IMR-90 (cell line): ENCODE data around the gene C1QC.
A peak's percentile ranks its signal among the peaks of the same experiment; 100 is the strongest.

Source experiments
- POLR2A ChIP-seq: IDR thresholded peaks from 2 replicates; pipeline ENCODE4 v1.6.1; 2012; ENCODE audit warnings: mild to moderate bottlenecking, low read depth, low read length
- TF ChIP-seq, protein P1 (sequence below): conservative IDR thresholded peaks from 2 replicates; pipeline ENCODE4 v1.5.1; 2012; ENCODE audit warnings: mild to moderate bottlenecking, low read depth, low read length, improper control_type of control experiment
- TF ChIP-seq, protein P2 (sequence below): fragments of 150-350 bp; IDR thresholded peaks from 2 replicates; pipeline ENCODE4 v1.6.1; 2016; ENCODE audit warnings: low read depth, mild to moderate bottlenecking, low read length, moderate library complexity, borderline replicate concordance

DNA sequence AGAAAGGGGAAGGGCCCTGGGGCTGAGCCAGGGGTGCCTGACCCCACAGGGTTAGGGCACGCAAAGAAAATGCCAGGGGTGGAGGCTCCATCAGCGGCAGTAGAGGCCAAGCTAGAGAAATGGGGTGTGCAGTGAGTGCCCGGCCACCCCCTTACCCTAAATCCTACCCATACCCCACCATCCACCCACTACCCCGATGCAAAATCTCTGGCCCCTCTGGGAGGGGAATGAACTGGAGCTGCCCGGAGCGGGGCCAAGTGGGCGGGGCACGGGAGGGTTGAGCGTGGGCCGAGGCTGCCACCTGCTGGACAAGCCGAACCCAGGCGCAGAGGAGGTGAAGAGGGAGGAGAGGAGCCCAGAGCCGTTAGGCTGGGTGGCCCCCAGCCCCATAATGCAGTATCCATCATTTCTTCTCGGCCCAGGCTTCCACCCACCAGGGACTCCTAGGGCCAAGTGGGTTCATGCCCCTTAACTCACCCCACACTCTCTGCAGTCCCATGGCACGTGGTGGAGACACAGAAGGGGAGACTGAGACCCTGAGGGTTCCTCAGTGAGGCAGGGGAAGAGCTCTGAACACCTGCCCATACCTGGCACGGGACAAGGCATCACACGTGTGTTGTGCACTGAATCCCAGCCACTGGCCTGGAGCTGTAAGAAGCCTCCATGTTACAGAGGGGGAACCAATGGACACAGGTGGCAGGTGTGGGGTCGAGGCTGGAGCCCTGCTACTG is 1.4 kb upstream of the C1QC start:
- TF ChIP-seq, protein P1, sequence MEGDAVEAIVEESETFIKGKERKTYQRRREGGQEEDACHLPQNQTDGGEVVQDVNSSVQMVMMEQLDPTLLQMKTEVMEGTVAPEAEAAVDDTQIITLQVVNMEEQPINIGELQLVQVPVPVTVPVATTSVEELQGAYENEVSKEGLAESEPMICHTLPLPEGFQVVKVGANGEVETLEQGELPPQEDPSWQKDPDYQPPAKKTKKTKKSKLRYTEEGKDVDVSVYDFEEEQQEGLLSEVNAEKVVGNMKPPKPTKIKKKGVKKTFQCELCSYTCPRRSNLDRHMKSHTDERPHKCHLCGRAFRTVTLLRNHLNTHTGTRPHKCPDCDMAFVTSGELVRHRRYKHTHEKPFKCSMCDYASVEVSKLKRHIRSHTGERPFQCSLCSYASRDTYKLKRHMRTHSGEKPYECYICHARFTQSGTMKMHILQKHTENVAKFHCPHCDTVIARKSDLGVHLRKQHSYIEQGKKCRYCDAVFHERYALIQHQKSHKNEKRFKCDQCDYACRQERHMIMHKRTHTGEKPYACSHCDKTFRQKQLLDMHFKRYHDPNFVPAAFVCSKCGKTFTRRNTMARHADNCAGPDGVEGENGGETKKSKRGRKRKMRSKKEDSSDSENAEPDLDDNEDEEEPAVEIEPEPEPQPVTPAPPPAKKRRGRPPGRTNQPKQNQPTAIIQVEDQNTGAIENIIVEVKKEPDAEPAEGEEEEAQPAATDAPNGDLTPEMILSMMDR, result peak; percentile 86
- no peak for TF ChIP-seq POLR2A
- TF ChIP-seq, protein P2, sequence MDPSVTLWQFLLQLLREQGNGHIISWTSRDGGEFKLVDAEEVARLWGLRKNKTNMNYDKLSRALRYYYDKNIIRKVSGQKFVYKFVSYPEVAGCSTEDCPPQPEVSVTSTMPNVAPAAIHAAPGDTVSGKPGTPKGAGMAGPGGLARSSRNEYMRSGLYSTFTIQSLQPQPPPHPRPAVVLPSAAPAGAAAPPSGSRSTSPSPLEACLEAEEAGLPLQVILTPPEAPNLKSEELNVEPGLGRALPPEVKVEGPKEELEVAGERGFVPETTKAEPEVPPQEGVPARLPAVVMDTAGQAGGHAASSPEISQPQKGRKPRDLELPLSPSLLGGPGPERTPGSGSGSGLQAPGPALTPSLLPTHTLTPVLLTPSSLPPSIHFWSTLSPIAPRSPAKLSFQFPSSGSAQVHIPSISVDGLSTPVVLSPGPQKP, result no peak
